Stimulated activated CD8-positive, alpha-beta memory T cell treated with anti-CD3 and anti-CD28 coated beads, Interleukin-7, amount 100 ng/mL, for 48 hours (primary cell): ENCODE measurements around the gene NOS1AP.
"Not testable (repeated sequence)": the region's sequence is repeated elsewhere in the genome, so short reads cannot be mapped to it uniquely, and the experiment has no call there.

Experiments used
- DNase-seq, 2 donors: peaks; one replicate each; pipeline ENCODE4 v3.0.0-alpha.2; 2020; ENCODE audit warnings: low read depth in 1 of 2; ENCODE audit errors: extremely low read depth in 1 of 2

Gene NOS1AP

DNA sequence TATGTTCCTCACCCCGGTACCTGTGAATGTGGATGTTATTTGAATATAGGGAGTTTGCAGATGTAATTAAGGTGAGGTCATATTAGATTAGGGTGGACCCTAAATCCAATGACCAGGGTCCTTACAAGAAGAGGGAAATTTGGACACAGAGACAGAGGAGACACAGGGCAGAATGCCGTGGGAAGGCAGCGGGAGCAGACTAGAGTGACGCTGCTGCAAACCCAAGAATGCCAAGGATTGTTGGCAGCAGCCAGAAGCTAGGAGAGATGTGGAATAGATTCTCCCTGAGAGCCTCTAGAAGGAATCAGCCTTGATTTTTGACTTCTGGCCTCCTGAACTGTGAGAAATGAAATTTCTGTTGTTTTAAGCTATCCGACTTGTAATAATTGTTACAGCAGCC is 253.5 kb downstream of the NOS1AP start:
- no peak for DNase-seq

DNA sequence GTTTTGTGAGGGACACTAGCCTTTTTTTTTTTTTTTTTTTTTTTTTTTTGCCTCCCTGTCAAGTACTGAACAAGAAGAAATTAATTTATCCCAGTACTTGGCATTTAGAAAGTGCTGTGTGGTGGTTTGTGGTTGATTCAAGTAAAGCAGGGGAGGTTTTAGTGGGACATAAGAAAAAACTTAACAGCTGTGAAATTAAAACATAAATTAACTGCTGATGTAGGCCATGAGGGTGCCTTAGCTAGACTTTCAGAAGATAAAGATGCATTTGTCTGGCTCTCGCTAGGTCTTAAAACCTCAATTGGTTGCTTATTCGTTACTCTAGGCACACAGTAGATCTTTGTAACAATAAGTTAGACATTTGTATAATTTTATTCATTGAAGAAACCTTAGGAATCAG is 254.9 kb downstream of the NOS1AP start:
- DNase-seq = no peak

DNA sequence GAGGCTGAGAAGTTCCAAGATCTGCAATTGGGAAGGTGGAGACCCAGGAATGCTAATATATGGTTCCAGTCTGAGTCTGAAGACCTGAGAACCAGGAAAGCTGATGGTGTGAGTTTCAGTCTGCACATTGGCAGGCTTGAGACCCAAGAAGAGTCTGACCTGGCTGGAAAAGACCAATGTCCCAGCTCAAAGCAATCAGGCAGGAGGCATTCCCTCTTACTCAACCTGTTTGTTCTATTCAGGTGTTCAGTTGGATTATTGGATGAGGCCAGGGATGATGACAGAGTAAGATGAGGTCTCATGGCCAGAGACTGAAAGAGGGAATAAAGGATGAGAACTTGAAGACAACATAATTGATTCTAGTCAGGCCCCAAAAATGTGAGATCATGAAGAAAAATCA is 257.1 kb downstream of the NOS1AP start:
- no peak for DNase-seq

DNA sequence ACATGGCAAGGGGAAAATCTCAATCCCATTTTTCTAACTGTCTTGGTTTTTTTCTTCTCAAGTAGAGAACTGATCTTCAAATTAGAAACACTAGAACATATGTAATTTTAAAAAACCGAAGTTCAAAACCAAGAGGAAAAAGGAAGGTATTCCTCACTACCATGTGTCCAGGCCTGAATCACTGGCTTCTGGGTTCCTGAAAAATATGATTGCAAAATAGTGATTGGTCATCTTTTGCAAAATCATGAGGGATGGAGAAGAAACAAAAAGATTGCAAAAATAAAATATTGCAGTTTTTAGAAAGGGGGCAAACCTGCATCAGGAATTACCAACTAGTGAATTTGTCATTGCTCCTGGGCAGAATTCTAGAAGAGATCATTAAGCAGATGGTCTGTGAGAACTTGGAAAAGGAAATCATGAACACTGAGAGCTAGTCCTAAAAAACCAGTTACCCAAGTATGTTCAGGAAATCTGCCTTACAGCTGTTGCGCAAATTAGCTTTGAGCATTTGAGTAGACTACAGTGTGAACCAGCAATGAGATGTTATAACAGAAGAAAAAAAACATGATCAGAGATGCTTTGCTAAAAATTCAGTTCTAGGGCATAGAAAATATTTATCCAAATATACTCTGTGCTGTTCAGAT is 257.8 kb downstream of the NOS1AP start:
- no peak for DNase-seq

DNA sequence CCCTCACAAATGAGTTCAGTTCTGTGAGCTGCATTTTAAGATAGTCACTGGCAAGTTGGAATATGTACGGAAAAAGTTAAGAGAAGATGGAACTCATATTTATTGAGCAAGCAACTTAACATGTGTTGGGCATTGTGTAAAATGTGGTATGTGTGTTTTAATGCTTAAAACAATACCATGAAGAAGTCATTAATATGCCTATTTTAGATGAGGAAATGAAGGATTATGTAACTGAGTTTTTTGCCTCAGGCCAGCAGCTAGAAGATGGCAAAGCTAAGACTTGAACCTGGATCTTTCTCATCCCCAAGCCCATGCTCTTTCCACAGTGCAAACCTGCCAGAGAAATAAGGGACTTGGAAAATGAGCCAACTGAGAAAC is 258.3 kb downstream of the NOS1AP start:
- DNase-seq = no peak

DNA sequence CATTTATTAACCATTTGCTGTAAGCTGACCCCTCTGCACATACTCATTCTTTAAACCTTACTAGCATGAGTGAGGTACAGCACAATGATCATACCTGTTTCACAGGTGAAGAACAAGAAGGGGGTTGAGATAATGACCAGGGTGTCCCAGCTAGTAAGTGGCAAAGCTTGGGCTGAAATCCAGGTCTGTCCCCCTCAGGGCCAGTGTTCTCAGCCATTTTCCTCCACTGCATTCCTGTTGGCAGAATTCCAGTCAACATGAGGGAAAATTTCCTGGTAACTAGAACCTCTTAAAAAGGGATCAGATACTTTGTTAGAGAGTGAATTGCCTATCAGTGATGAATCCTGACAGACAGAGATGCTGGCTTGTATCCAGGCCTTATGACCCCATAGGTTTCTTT is 259.0 kb downstream of the NOS1AP start:
- DNase-seq = no peak

DNA sequence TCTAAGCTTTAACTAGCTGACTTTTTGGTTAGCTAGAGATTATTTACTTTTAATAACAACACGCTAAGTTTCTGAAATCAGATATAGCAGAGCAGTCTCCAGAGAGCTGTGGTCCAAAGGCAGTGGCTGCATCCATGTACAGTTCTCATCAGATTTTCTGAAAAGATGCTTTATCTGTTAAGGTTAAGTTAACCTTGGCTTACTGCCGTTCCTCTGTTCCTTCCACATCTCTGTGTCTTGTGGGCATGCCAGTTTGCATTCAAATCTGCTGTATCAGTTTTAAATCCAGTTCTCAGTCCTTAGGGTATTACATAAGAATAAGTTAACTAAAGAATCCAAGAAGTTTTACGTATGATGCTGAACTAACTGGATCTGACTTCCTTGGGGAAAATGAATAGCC is 260.3 kb downstream of the NOS1AP start:
- DNase-seq = no peak

DNA sequence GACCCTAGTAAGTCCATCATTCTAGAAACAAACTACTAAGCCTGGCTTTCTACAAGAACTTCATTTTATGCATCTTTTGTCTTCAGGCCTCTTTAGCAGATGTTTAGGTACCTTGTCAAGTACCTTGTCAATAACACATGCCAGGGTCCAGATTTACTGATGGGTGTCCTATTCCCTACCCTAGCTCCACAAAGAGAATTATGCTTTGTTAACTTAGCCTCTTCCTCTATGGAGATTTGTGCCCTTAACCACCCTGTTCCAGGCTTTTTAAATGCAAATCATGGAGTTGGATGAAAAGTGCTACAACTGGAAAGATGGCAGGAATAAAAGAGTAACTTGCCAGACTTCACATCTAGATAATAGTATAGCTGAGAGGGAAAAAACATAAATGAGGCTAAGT is 264.5 kb downstream of the NOS1AP start:
- DNase-seq = no peak

DNA sequence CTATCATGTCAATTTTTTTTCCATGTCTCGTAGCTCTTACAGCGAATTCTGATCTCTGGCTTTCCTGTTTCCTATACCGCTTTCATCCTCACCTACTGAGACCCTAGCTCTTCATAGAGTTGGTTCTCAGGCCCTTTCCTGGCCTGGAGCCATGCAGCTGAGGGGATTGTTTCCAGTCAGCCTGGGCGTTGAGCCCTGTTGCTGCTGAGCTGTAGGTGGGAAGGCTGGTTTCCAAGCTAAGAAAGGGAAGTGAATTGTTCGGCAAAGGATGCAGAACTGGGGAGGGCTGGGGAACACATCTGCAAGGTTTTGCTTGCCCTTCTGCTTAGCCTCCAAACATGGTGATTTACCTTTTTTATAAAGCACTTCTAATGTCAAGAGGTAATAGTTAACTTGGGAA is 265.6 kb downstream of the NOS1AP start:
- DNase-seq = no peak

DNA sequence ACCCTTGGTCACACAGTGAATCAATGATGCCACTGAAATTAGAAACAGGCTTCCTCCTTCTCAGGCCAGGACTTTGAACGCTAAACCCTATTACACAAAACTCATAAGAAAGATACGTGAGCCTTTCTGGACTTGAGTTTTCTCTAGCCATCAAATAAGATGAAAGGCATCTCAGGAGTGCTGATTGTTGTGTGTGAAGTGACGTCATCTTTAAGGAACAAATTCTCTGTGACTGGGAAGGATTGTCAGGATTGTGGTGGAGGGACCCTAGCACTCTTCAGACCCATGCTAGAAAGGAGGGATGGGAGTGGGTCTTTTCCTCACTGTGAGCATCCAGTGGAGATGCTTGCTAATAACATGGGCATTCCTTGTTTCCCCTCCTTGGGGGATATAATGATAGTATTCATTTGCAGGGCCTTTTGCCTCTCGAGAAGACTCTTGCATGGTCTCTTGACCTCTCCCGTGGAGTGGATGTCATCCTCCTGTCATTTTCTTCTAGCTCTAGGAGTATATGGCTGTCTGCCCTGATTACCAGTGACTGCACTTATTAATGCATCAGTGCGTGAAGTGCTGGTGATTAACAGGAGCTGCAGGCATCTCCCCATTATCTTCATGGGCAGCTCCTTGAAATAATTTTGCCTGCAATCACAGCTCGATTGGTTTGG is 267.3 kb downstream of the NOS1AP start:
- no peak for DNase-seq

DNA sequence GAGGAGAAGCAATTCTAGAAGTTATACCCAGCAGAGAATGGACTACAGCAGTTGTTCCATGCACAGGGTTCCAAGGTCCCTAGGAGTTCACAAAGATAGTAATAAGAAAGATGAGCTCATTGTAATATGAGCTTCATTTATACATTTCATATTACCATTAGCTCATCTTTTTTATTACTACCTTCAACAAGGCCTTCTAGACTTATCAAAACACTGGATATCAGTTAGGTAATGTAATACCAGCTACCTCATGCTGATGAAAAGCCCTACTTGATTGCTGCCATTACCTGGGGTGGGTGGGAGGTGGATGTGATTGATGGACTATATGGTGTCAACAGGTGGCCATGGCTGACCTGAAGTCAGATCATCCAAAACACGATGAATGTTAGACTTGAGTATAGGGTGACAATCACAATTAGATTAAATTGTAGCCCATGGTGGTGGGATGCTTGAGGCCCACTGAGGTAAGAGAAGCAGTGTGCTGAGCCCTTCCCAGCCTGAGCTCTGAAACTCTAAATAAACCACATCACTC is 273.0 kb downstream of the NOS1AP start:
- DNase-seq = no peak

DNA sequence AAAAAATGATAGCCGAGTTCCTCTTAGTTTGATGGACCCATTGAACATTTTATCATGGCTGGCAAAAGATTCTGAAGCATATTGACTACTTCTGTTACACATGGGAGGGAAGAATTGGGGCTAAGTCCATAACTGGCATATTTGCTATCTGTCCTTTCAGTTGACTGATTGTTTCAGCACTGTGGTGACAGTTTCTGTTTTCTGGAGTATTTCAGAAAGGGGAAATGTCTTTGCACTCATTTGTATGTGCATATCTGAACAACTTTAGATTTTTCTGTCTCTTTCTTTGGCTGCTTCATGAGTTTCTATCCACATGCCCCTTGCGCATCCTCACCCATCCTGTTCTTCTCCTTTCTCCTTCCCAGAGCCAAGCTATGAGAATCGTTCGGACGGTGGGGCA is 274.0 kb downstream of the NOS1AP start:
- DNase-seq = no peak

DNA sequence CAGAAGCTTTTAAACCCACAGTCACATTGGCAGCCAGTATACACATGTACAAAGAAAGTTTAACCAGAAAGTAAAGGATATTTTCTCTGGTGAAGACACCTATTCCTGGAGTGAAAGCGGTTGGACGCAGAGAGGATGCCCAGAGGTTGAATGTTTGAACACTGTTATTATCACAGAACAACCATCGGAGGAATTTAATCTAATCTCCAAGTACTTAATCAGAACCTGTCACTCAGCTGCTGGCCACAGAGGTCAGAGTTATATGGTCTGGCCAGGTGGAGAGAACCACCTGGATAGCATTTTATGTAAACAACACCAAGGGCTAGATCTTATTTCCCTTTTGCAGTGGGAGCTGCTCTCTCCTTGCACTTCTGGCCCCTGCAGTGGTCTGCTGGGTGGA is 277.8 kb downstream of the NOS1AP start:
- DNase-seq = no peak

DNA sequence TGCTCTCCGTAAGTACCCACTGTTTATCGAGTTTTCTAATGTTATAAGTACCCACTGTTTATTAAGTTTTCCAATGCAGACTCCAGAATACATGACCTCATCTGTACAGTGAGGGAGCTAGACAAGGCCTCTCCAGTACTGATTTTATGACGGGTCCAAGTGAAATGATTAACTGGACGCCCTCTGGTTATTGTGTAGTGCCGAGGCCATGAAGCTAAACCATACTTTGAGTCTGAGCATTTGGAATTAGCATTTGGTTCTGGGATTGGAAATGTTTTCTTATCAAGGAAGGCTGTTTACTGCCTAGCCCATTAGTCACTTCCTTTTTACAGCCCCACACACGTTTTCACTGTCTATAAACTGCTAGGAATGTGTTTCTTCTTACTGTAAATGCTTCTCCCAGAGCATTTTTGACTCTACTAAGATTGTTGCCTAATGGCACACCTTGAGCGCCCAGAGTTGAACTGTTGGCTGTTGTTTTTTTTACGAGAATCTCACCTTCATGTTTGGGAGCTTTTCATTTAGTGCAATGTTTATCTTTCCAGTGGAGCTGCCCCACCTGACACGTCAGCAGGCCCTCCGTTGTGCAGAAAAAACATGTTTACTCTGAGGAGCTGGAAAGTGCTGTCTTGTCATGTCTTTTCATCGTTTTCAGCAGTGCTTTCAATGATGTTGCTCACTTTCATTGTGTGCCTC is 280.3 kb downstream of the NOS1AP start:
- no peak for DNase-seq

DNA sequence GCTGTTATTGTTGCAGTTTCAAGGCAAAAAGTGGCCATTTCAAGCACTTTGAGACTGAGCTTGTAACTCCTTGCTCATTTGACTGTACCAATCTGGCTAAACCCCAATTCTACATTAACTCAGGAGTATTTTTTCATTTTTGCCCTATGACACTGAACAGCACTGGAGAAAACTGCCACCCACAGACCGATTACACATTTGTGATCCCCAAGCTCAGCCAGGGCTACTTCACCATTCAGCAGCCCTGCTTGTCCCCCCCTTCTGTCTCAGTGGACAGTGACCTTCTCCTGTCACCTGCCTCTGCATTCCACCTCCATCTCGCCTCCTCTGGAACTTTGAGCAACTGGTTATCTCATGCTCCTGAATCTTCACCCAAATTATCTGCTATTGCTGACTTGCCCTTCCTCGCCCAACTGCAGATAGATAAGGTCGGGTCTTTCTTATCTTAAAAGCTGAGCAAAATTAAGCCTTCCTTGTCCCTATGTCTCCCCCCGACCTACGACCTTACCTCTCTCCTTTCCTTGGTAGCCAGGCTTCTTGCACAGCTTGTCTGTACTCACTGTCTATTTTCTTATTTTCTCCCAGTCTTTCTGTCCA is 281.9 kb downstream of the NOS1AP start:
- DNase-seq = no peak

DNA sequence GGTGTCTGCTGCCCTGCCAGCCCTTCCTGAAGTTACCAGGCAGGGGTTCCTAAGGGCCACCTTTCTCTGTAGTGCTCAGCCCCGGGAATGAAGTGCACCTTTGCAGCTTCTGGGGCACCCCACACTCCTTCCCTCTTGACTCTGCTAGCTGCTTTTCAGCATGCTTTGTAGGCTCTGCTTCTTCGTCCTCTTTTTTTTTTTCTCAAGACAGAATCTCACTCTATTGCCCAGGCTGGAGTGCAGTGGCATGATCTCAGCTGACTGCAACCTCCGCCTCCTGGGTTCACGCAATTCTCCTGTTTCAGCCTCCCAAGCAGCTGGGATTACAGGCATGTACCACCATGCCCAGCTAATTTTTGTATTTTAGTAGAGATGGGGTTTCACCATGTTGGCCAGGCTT is 282.4 kb downstream of the NOS1AP start:
- DNase-seq = not testable (repeated sequence)

DNA sequence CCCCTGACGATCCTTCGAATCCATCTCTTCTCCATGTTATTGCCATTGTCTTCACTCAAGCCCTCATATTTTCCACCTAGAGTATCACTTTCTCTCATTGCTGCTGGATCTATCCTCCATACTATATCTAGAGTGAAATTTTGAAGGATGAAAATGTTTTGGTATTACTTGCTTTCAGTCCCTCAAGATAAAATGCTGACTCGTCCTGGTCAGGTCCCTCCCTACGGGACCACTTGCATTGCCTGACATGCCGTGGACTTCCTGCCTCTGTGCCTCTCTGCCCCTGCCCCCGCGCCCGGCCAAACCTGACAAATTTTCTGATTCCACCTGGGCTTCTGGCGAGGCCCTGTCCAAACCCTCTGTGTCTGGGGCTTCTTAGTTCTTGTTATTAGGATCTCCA is 283.6 kb downstream of the NOS1AP start:
- no peak for DNase-seq

DNA sequence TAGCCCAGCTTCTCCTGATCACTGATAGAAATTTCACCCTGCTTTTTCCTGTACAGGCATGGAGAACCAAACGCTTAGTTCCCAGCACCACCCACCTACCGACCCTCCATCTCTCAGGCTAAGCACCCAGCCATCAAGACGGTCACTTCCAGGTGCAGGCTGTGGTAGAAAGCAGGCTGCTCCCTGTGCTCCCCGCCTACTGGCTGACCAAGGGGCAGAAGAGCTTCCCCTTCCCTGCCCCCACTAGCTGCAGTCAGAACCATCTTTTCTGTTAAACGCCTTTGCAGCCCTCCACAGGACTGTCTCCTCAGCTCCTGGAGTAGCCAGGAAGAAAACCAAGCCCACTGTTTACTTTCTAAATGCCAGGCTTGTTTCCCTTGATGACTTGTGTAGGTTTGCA is 284.2 kb downstream of the NOS1AP start:
- DNase-seq = no peak

DNA sequence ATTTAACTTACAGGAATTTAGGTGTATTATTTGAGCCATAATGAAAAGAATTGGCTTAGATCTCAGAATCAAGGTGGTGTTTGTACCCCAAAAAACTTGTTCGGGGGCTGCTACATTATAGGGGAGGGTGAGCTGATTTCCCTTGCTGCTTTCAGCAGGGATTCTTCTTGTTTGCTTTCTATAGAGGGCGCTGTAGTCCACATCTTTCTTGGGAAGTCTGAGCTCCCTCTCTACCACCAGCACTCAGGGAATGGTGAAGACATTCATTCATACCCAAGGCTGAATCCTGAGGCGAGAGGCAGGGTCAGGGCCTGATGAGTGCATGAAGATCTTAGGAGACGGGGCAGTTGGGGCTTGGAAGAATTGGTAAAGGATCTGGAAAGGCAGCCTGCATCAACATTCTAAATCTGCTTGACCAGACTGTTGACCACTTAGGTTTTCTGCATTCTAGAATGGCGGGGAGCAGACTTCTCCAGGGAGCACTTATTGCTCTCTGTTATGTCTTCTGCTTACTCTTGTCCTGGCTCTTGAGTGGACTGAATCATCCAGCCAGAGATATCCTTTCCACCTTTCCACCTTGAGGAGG is 288.3 kb downstream of the NOS1AP start:
- DNase-seq = no peak

DNA sequence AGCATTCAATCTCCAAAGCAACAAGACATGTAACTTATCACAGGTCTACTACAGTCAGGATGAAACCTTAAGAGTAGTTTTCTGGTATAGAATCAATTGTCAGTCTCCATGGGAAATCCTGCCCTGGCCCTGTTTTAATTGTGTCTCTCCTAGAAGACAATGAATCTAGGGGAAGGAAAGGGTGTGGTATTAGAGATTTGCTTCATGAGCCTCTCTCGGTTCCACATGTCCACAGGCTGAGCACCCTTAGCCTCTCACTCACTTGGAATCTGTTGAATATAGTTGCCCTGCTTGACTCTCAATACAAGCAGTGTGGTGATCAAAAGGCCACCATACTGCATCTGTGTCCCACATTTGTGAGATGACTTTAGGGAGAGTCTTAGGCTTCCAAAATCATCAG is 289.4 kb downstream of the NOS1AP start:
- DNase-seq = no peak

DNA sequence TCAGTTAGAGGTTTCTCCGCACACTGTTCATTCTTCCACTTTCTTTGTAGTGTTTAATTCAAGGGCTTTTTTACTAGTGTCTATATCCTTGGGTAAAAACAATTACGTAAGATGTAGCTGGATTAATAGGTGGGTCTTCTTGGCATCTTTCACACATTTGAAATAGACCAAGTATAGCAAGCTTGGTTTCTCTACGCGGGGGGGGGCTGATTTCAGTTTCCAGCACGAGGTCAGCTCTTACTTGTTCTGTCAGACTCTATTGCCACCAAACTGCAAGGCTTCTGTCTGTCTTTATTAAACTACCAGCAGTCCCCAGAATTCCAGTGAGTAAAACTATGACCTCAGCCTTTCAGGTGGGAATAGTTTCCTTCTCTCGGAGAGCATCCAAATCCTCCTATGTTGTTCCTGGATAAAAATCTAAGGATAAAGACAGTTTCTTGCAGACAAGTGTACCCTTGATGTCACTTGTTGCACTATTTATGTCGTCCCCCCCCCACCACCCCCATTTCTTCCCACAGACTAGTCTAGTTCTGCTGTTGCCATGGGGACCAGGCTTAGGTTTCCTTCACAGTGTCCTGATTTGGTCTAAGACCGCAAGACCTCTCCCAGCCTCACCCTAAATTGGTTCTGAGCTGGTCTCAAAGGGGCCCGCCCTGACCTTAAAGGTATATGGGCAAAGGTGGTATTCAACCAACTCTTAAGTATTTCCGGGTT is 290.2 kb downstream of the NOS1AP start:
- DNase-seq = no peak
